Epithelial cell of esophagus (primary cell): ENCODE data around the gene MIPEP.

Experiments
- DNase-seq: peaks from one replicate; pipeline ENCODE4 v3.0.0; 2010; ENCODE audit warnings: low read depth
- H3K4me3 ChIP-seq: 2 replicates; pipeline ENCODE4 v1.5.1; 2011; ENCODE audit warnings: mild to moderate bottlenecking, low read length, control low read depth
- CTCF ChIP-seq: IDR thresholded peaks from 2 replicates; pipeline ENCODE4 v1.5.1; 2011; ENCODE audit warnings: low read depth, mild to moderate bottlenecking, low read length, control low read depth, inconsistent platforms; ENCODE audit not compliant: insufficient read depth; ENCODE audit errors: missing control alignments

Gene MIPEP

GRCh38 chr13:23715762-23716235 is 173.4 kb downstream of the MIPEP start:
- no peak overlapping the region for H3K4me3 ChIP-seq
- peak; percentile 37 for TF ChIP-seq CTCF
- DNase-seq = peak; percentile 43

GRCh38 chr13:23715092-23715761 is 174.0 kb downstream of the MIPEP start:
- DNase-seq = no peak
- no peak for TF ChIP-seq CTCF
- no peak overlapping the region for H3K4me3 ChIP-seq

GRCh38 chr13:23714672-23715071 is 174.5 kb downstream of the MIPEP start:
- no peak for TF ChIP-seq CTCF
- H3K4me3 ChIP-seq = no peak overlapping the region
- DNase-seq = no peak

GRCh38 chr13:23711355-23711754 is 177.8 kb downstream of the MIPEP start:
- TF ChIP-seq CTCF = no peak
- H3K4me3 ChIP-seq = no peak overlapping the region
- DNase-seq = no peak

- DNase-seq = peak; percentile 38
- TF ChIP-seq CTCF = no peak
- H3K4me3 ChIP-seq = no peak overlapping the region
Observed at GRCh38 chr13:23710366-23710765, 178.8 kb downstream of the MIPEP start.

- no peak for TF ChIP-seq CTCF
- no peak for DNase-seq
- H3K4me3 ChIP-seq = no peak overlapping the region
Observed at GRCh38 chr13:23709536-23709935, 179.7 kb downstream of the MIPEP start.

- H3K4me3 ChIP-seq = no peak overlapping the region
- DNase-seq = peak; percentile 59
- TF ChIP-seq CTCF = peak; percentile 50
Observed at GRCh38 chr13:23707674-23708073, 181.5 kb downstream of the MIPEP start.
